GM06990 (cell line): Measurements from ENCODE around the gene MGAT5B.

Experiments used
- DNase-seq: peaks from one replicate; pipeline ENCODE4 v3.0.0-alpha.2; 2011; ENCODE audit not compliant: insufficient read length; ENCODE audit errors: extremely low read depth
- H3K27me3 ChIP-seq: replicated peaks from 2 replicates; pipeline ENCODE4 v1.6.0; 2011; ENCODE audit warnings: low read length; ENCODE audit not compliant: control insufficient read depth, insufficient read depth
- H3K36me3 ChIP-seq: 2 replicates; pipeline ENCODE4 v1.5.1; 2011; ENCODE audit warnings: low read length; ENCODE audit not compliant: control insufficient read depth, insufficient read depth
- H3K4me3 ChIP-seq: replicated peaks from 2 replicates; pipeline ENCODE4 v1.5.1; 2011; ENCODE audit warnings: low read depth, mild to moderate bottlenecking, control low read depth, low read length
- CTCF ChIP-seq: IDR thresholded peaks from 2 replicates; pipeline ENCODE4 v1.5.1; 2011; ENCODE audit warnings: low read length, control low read depth, mild to moderate bottlenecking, inconsistent platforms; ENCODE audit not compliant: insufficient read depth, poor library complexity, severe bottlenecking

Gene MGAT5B

GRCh38 chr17:76946772-76947135 lies 78.5 kb downstream of the MGAT5B start:
- no peak for DNase-seq
- TF ChIP-seq CTCF, result no peak
- no peaks in the 10 kb centered on the region for H3K36me3 ChIP-seq
- H3K4me3 ChIP-seq, result no peak overlapping the region
- peaks cover 1% of the 10 kb centered on the region; the same call in 1 of the 2 replicates for H3K27me3 ChIP-seq

- no peak for TF ChIP-seq CTCF
- no peaks in the 10 kb centered on the region for H3K36me3 ChIP-seq
- peaks cover 1% of the 10 kb centered on the region; the same call in 1 of the 2 replicates for H3K27me3 ChIP-seq
- H3K4me3 ChIP-seq, result no peak overlapping the region
- DNase-seq, result no peak
These were observed 79.1 kb downstream of the MGAT5B start for GRCh38 chr17:76947309-76947708.

- Histone ChIP-seq H3K4me3 (no peak overlapping the region), H3K36me3 (no peaks in the 10 kb centered on the region), H3K27me3 (peaks cover 1% of the 10 kb centered on the region; the same call in 1 of the 2 replicates)
- no peak for TF ChIP-seq CTCF
- no peak for DNase-seq
These were observed 79.6 kb downstream of the MGAT5B start for GRCh38 chr17:76947771-76948170.

- no peak for TF ChIP-seq CTCF
These were observed 80.1 kb downstream of the MGAT5B start for GRCh38 chr17:76948301-76948700.

GRCh38 chr17:76948726-76949342 lies 80.6 kb downstream of the MGAT5B start:
- DNase-seq, result no peak
- TF ChIP-seq CTCF, result no peak
- H3K4me3 ChIP-seq, result no peak overlapping the region
- H3K27me3 ChIP-seq, result peaks cover 1% of the 10 kb centered on the region; the same call in 1 of the 2 replicates
- H3K36me3 ChIP-seq, result no peaks in the 10 kb centered on the region

More at GRCh38 chr17:76948301-76948700, 80.1 kb downstream of the MGAT5B start:
- Histone ChIP-seq H3K27me3 (peaks cover 1% of the 10 kb centered on the region; the same call in 1 of the 2 replicates), H3K4me3 (no peak overlapping the region), H3K36me3 (no peaks in the 10 kb centered on the region)
- DNase-seq, result no peak
